Lung (tissue), 12 donors: ENCODE results near the gene NHERF2. TPM values are rescaled to one million over a fixed set of nuclear protein-coding genes. Genes with fewer than 3 reads are reported as not detected.
A peak's percentile ranks its signal among the peaks of the same experiment; 100 is the strongest.

Experiments
- ATAC-seq: fragments of 200-7000 bp; cut with Tn5 transposase; one replicate; pipeline ENCODE4 v1.9.1; 2020; ENCODE audit warnings: moderate number of reproducible peaks; ENCODE audit not compliant: insufficient read depth, low FRiP score
- DNase-seq, 3 donors: peaks; one replicate each; pipeline ENCODE4 v3.0.0-alpha.2; 2013 to 2017
- H3K27ac ChIP-seq, 2 donors: one replicate each; pipeline ENCODE4 v1.5.1; 2013; ENCODE audit warnings: mild to moderate bottlenecking in 2 of 2, moderate library complexity in 2 of 2, control low read depth in 1 of 2, inconsistent platforms in 1 of 2, low read depth in 1 of 2, low read length in 1 of 2
- H3K27me3 ChIP-seq, 3 donors: one replicate each; pipeline ENCODE4 v1.5.1; 2013; ENCODE audit warnings: low read length in 2 of 3; ENCODE audit not compliant: control insufficient read depth in 3 of 3, insufficient read depth in 3 of 3
- H3K36me3 ChIP-seq, 4 donors: one replicate each; pipeline ENCODE4 v1.5.1; 2013; ENCODE audit warnings: low read length in 4 of 4, mild to moderate bottlenecking in 1 of 4, moderate library complexity in 1 of 4; ENCODE audit not compliant: control insufficient read depth in 4 of 4, insufficient read depth in 4 of 4
- H3K4me1 ChIP-seq, 5 donors: one replicate each; pipeline ENCODE4 v1.5.1; 2013; ENCODE audit warnings: low read length in 5 of 5, mild to moderate bottlenecking in 2 of 5, moderate library complexity in 1 of 5; ENCODE audit not compliant: control insufficient read depth in 5 of 5, insufficient read depth in 5 of 5
- H3K4me3 ChIP-seq: one replicate; pipeline ENCODE4 v1.5.1; 2013; ENCODE audit warnings: mild to moderate bottlenecking, control low read depth, moderate library complexity
- H3K9ac ChIP-seq, 2 donors: one replicate each; pipeline ENCODE4 v1.5.1; 2013; ENCODE audit warnings: low read length in 2 of 2, control low read depth in 1 of 2; ENCODE audit not compliant: insufficient read depth in 1 of 2
- H3K9me3 ChIP-seq, 4 donors: one replicate each; pipeline ENCODE4 v1.5.1; 2013; ENCODE audit warnings: low read length in 3 of 4, mild to moderate bottlenecking in 1 of 4, moderate library complexity in 1 of 4; ENCODE audit not compliant: control insufficient read depth in 4 of 4, insufficient read depth in 3 of 4
- WGBS, 2 donors: extraction: QIAGEN DNeasy Blood & Tissue Kit; methylation state at CpG; one replicate each; pipeline ENCODE4 v1.1.7; 2013; 5-methylcytosine and 5-hydroxymethylcytosine counted together
- polyA plus RNA-seq, 2 donors: library from polyadenylated mRNA; stranded (reverse); fragments of 200-250 nt; gene quantifications; one replicate each; pipeline ENCODE4 v1.2.1, GENCODE V29; 2013
- total RNA-seq, 2 donors: library from RNA; depleted of rRNA in 1 of 2; stranded (reverse); fragments of >200 nt in 1 of 2; gene quantifications; one replicate each; pipeline ENCODE4 v1.2.1, GENCODE V29; 2014 to 2021
- TF ChIP-seq, protein P1 (sequence below): IDR thresholded peaks from 2 replicates; pipeline ENCODE4 v1.5.1; 2012; ENCODE audit warnings: mild to moderate bottlenecking; ENCODE audit errors: control extremely low read depth, extremely low read depth
- donor health status: control.
- donor health status: control.
- donor health status: Bipolar disorder and iron deficiency.
- donor health status: healthy.
- donor health status: DM: yes; HTN: yes; CAD: no.

The NHERF2 gene
- total and polyA plus RNA-seq, 4 donors: 142 to 468 (median 245) TPM

DNA sequence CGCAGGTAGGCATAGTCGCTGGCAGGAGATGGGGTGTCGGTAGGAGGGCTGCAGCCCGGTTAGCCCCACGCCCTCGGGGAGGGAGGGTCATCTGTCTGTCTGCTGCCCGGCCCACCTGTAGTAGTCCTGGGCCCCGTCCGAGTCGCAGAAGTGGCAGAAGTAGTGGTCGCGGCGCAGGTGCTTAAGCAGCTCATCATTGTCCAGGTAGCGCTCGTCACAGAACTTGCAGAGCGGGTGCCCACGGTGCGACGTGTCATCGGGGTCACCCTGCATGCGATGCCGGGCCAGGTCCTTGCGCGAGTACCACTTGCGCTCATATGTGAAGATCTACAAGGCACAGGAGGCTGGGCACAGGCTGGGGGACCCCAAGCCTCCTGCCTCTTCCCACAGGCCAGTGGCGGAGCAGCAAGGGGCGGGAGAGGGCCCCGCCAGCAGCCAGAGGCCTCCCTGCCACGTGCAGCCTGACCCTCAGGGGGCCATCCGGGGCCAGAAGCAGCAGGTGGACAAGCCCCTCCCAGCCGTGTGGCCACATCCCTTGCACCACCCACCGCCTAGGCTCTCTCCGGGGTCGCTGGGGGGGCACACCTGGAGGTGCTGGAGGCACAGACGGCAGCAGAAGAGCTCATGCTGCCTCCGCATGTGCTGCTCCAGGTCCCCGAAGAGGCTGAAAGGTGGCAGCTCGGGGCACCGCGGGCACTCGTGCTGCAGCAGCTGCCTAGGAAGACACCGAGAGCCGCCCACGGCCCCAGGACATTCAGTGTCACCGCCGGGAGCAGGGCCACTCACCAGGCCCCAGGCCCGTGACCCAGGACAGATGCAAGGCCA is 24.1 kb upstream of the NHERF2 start:
- Histone ChIP-seq H3K9ac (no peak overlapping the region), H3K27ac (no peak overlapping the region), H3K9me3 (no peaks in the 10 kb centered on the region), H3K4me1 (peaks cover 0 to 33% (median 6%) of the 10 kb centered on the region in 5 donors), H3K27me3 (no peaks in the 10 kb centered on the region), H3K36me3 (peaks cover 1 to 56% (median 26%) of the 10 kb centered on the region in 4 donors), H3K4me3 (no peak overlapping the region)
- 93 to 94% methylated on average over 47 of the region's 47 CpGs for WGBS, 2 donors
- TF ChIP-seq, protein P1, sequence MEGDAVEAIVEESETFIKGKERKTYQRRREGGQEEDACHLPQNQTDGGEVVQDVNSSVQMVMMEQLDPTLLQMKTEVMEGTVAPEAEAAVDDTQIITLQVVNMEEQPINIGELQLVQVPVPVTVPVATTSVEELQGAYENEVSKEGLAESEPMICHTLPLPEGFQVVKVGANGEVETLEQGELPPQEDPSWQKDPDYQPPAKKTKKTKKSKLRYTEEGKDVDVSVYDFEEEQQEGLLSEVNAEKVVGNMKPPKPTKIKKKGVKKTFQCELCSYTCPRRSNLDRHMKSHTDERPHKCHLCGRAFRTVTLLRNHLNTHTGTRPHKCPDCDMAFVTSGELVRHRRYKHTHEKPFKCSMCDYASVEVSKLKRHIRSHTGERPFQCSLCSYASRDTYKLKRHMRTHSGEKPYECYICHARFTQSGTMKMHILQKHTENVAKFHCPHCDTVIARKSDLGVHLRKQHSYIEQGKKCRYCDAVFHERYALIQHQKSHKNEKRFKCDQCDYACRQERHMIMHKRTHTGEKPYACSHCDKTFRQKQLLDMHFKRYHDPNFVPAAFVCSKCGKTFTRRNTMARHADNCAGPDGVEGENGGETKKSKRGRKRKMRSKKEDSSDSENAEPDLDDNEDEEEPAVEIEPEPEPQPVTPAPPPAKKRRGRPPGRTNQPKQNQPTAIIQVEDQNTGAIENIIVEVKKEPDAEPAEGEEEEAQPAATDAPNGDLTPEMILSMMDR: no peak
- DNase-seq (no peak), ATAC-seq (no peak)

DNA sequence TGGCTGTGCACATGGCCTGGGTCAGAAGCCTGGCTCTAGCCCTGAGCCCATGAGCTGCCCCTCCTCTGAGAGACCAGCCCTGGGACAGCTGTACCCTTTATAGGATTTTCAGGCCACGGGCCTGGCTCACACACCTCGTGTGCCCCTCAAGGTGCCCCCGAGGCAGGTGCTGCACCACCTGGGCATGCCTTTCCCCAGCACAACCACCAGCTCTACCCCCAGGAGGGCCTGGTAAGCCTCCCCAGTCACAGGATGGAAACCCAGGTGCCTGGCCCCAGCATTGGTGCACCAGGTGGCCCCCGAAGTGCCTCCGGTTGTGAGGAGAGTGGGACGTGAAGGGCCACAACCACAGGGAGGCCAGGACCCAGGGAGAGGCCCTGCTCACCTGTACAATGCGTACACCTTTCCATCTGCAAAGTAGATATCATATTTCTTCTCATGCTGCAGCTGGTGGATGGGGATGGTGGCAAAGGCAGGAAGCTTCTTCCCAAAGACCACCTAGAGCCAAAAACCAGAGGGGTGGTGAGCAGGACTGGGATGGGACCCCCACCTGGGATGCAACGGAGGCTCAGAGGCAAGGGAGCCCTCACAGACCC is 23.4 kb upstream of the NHERF2 start:
- Histone ChIP-seq H3K9ac (no peak overlapping the region), H3K36me3 (peaks cover 3 to 54% (median 23%) of the 10 kb centered on the region in 4 donors), H3K27me3 (no peaks in the 10 kb centered on the region), H3K27ac (no peak overlapping the region), H3K4me3 (no peak overlapping the region), H3K9me3 (no peaks in the 10 kb centered on the region), H3K4me1 (peaks cover 0 to 40% (median 12%) of the 10 kb centered on the region in 5 donors)
- ATAC-seq: no peak
- TF ChIP-seq, protein P1: no peak
- no peak for DNase-seq
- WGBS, 2 donors: 84 to 89% methylated on average over 8 of the region's 8 CpGs

DNA sequence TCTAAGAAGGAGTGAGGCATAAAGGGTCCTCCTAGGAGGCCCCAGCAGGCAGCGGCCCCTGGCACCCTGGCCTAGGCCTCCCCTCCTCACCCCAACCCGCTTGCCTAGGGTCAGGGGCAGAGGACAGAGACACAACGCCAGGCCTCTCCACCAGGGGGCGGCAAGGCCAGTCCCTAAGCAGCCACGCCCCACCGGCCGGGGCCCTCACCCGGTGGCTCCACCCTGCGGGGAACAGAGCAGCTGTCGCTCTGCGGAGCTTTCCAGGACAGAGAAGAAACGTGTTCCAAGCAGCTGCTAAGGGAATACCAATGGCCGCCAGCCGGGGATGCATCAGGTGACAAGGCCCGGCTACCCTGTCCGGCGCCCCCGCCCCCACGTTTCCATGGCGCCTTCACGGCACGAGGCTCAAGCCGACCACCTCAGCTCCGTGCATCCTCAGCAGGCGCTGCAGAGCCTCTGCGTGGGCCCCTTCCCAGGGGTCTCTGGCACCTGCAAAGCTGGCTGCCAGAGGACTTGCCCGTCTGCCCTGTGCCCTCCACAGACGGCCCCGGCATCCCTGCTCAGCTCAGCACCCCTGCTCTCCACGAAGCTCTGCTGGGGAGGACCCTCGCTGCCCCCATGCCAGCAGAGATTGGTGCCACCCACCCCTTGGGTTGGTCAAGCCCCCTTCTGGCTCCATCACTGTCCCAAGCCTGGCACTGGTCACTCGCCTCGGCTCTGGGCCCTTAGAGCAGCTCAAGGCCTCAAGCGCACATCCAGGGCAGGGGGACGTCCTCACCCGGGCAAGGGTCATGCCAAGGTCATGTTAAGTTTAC is 22.7 kb upstream of the NHERF2 start:
- DNase-seq: peak; percentile 88 to 91 (median 90)
- Histone ChIP-seq H3K27ac (no peak overlapping the region), H3K9ac (no peak overlapping the region), H3K4me1 (peaks cover 0 to 40% (median 14%) of the 10 kb centered on the region in 5 donors), H3K4me3 (no peak overlapping the region), H3K36me3 (peaks cover 3 to 47% (median 21%) of the 10 kb centered on the region in 4 donors), H3K27me3 (no peaks in the 10 kb centered on the region), H3K9me3 (no peaks in the 10 kb centered on the region)
- peak; percentile 89 for ATAC-seq
- TF ChIP-seq, protein P1: peak; percentile 87
- whole genome bisulfite sequencing, 2 donors: 35 to 39% methylated on average over 35 to 36 of the region's 36 CpGs
